Neuronal stem cell (in vitro differentiated cells): ENCODE data around the gene CHD6.
A peak's percentile ranks its signal among the peaks of the same experiment; 100 is the strongest.

Source experiments
- DNase-seq: peaks from one replicate; pipeline ENCODE4 v3.0.0-alpha.2; 2013; ENCODE audit warnings: low spot score
- H2AFZ ChIP-seq: one replicate; pipeline ENCODE4 v1.6.1; 2013; ENCODE audit warnings: mild to moderate bottlenecking, low read length, inconsistent platforms
- H2AK5ac ChIP-seq: 2 replicates; pipeline ENCODE4 v1.6.1; 2013; ENCODE audit warnings: low read depth, mild to moderate bottlenecking, inconsistent platforms, low read length, moderate library complexity, mixed read lengths
- H2BK120ac ChIP-seq: 2 replicates; pipeline ENCODE4 v1.6.1; 2013; ENCODE audit warnings: low read depth, mild to moderate bottlenecking, inconsistent platforms, low read length, moderate library complexity, mixed read lengths
- H2BK12ac ChIP-seq: one replicate; pipeline ENCODE4 v1.6.1; 2013; ENCODE audit warnings: low read length, inconsistent platforms
- H2BK15ac ChIP-seq: 2 replicates; pipeline ENCODE4 v1.6.1; 2013; ENCODE audit warnings: mild to moderate bottlenecking, low read length, inconsistent platforms, mixed read lengths
- H2BK5ac ChIP-seq: one replicate; pipeline ENCODE4 v1.6.1; 2013; ENCODE audit warnings: inconsistent platforms, mild to moderate bottlenecking, low read length, moderate library complexity
- H3K14ac ChIP-seq: one replicate; pipeline ENCODE4 v1.6.1; 2013; ENCODE audit warnings: low read length, inconsistent platforms
- H3K18ac ChIP-seq: 2 replicates; pipeline ENCODE4 v1.6.1; 2013; ENCODE audit warnings: low read length, inconsistent platforms
- H3K23ac ChIP-seq: 2 replicates; pipeline ENCODE4 v1.6.1; 2013; ENCODE audit warnings: low read depth, mild to moderate bottlenecking, mixed read lengths, low read length, inconsistent platforms; ENCODE audit not compliant: poor library complexity
- H3K27ac ChIP-seq: replicated peaks from 3 replicates; pipeline ENCODE4 v1.5.1; 2013; ENCODE audit warnings: low read length, inconsistent platforms
- H3K27me3 ChIP-seq, 3 experiments: 2 replicates each; pipeline ENCODE4 v1.6.1; 2013; ENCODE audit warnings: low read length in 3 of 3, mild to moderate bottlenecking in 2 of 3, inconsistent platforms in 1 of 3, low read depth in 1 of 3, mixed read lengths in 1 of 3, moderate library complexity in 1 of 3; ENCODE audit not compliant: control insufficient read depth in 3 of 3, insufficient read depth in 3 of 3
- H3K36me3 ChIP-seq, 2 donors: replicated peaks in 1 of 2; 2 replicates each; pipeline ENCODE4 v1.6.1; 2013; ENCODE audit warnings: low read length in 2 of 2; ENCODE audit not compliant: control insufficient read depth in 2 of 2, insufficient read depth in 2 of 2
- H3K4ac ChIP-seq: 2 replicates; pipeline ENCODE4 v1.6.1; 2013; ENCODE audit warnings: inconsistent platforms, mild to moderate bottlenecking, low read length, moderate library complexity
- H3K4me1 ChIP-seq, 2 donors: 1 replicate in 1 of 2; 2 replicates in 1 of 2; pipeline ENCODE4 v1.6.1; 2013; ENCODE audit warnings: low read length in 2 of 2, low read depth in 1 of 2; ENCODE audit not compliant: control insufficient read depth in 2 of 2, insufficient read depth in 1 of 2
- H3K4me2 ChIP-seq: one replicate; pipeline ENCODE4 v1.6.1; 2013; ENCODE audit warnings: mild to moderate bottlenecking, low read length, inconsistent platforms; ENCODE audit not compliant: insufficient read depth, poor library complexity, severe bottlenecking
- H3K4me3 ChIP-seq, 2 donors: 2 replicates each; pipeline ENCODE4 v1.5.1; 2013; ENCODE audit warnings: low read length in 2 of 2, mild to moderate bottlenecking in 2 of 2, inconsistent platforms in 1 of 2, moderate library complexity in 1 of 2
- H3K79me1 ChIP-seq: one replicate; pipeline ENCODE4 v1.6.1; 2013; ENCODE audit warnings: low read depth, mild to moderate bottlenecking, inconsistent platforms, low read length, moderate library complexity
- H3K9ac ChIP-seq: one replicate; pipeline ENCODE4 v1.6.1; 2013; ENCODE audit warnings: mild to moderate bottlenecking, low read depth, low read length, inconsistent platforms; ENCODE audit not compliant: poor library complexity
- H3K9me3 ChIP-seq, 2 donors: replicated peaks in 1 of 2; 2 replicates each; pipeline versions ENCODE3 to v1.6.1; 2013; ENCODE audit warnings: low read length in 2 of 2, mild to moderate bottlenecking in 2 of 2, inconsistent platforms in 1 of 2, low read depth in 1 of 2, mixed read lengths in 1 of 2, moderate library complexity in 1 of 2; ENCODE audit not compliant: control insufficient read depth in 2 of 2, insufficient read depth in 1 of 2
- H4K8ac ChIP-seq: one replicate; pipeline ENCODE4 v1.6.1; 2013; ENCODE audit warnings: low read depth, mild to moderate bottlenecking, inconsistent platforms, low read length, moderate library complexity
- H4K91ac ChIP-seq: one replicate; pipeline ENCODE4 v1.6.1; 2013; ENCODE audit warnings: low read length, low read depth, mild to moderate bottlenecking, inconsistent platforms; ENCODE audit not compliant: poor library complexity
- WGBS, 2 donors: extraction: QIAGEN DNeasy Blood & Tissue Kit; methylation state at CpG; one replicate each; pipeline ENCODE4 v1.1.7; 2013; ENCODE audit warnings: missing lambda C conversion rate in 2 of 2, mixed read lengths in 1 of 2; ENCODE audit not compliant: insufficient read length in 2 of 2, insufficient replicate concordance in 1 of 2; ENCODE audit errors: extremely low coverage in 2 of 2; 5-methylcytosine and 5-hydroxymethylcytosine counted together

The CHD6 gene

DNA sequence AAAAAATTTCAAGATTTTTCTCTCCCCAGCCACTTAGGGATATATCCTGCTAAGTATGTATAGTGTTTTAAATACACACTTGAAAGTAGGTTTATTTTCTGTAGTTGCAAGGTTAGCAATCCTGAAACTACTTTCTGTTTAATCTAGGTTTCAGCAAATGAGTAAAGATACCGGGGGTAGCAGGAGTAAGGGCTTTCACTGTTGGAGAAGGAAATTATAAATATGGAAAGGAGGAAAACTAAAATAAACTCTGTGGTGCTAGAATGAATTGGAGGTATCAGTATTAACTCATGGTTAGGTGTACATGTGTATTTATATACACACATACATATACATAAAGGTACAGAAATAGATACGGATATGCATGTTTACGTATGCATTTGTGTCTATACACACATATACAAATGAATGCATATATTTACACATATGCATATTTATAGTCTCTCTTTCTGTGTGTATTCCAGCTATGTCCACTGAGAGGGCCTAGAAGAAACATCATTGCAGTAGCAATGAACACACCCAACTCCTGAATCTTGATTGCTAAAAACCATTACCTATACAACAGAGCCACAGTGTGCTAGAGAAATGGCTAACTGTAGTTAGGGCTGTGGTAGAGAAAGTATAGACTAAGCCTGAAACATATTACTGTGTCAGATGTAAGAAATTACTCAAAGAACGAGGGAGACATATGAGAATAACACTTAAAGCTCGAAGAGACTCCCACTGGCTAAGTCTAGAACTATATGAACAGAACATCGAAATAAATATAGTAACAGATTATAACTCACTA is 155.6 kb downstream of the CHD6 start:
- Histone ChIP-seq H2AFZ (no peak overlapping the region), H4K8ac (no peak overlapping the region), H3K9ac (no peak overlapping the region), H3K4me1 (no peaks in the 10 kb centered on the region), H2BK5ac (no peak overlapping the region), H3K27me3 (no peaks in the 10 kb centered on the region), H2BK15ac (no peak overlapping the region), H3K18ac (no peak overlapping the region), H3K4ac (no peak overlapping the region), H3K14ac (no peak overlapping the region), H3K23ac (no peak overlapping the region), H4K91ac (no peak overlapping the region), H2AK5ac (no peak overlapping the region), H3K4me2 (no peak overlapping the region), H3K27ac (no peak overlapping the region), H3K4me3 (no peak overlapping the region), H3K79me1 (no peaks in the 10 kb centered on the region), H2BK12ac (no peak overlapping the region), H3K36me3 (peaks cover 14 to 70% of the 10 kb centered on the region in 2 donors), H2BK120ac (no peak overlapping the region), H3K9me3 (peaks cover 10 to 18% of the 10 kb centered on the region in 2 donors)
- no peak for DNase-seq
- WGBS, 2 donors = no CpG with 5 or more reads among the region's 6 CpGs

DNA sequence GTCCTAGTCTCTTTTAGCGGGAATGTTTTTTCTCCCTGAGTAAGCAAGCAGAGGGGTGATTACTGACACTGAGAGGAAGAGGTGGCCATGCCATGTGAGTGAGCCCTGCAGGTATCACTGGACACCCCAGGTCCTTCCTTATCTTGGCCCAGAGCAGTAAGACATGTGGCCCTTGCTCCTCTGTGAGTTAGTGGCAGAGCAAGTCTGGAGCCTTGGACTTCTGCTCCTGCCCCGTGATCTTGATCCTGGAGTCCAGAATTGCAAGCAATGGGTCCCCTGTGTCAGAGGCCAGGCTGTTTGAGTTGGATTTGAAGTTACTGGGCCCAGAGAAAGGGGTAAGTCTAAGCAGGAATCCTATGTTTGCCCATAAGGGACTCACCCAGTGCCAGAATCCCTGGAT is 159.4 kb downstream of the CHD6 start:
- Histone ChIP-seq H2AK5ac (no peak overlapping the region), H2BK120ac (no peak overlapping the region), H3K4ac (no peak overlapping the region), H4K8ac (no peak overlapping the region), H3K4me2 (no peak overlapping the region), H3K18ac (no peak overlapping the region), H2BK15ac (no peak overlapping the region), H3K23ac (no peak overlapping the region), H3K4me1 (no peaks in the 10 kb centered on the region), H3K14ac (no peak overlapping the region), H3K79me1 (no peaks in the 10 kb centered on the region), H2AFZ (no peak overlapping the region), H4K91ac (no peak overlapping the region), H3K27me3 (no peaks in the 10 kb centered on the region), H2BK5ac (no peak overlapping the region), H3K9me3 (peaks cover 6 to 14% of the 10 kb centered on the region in 2 donors), H3K4me3 (no peak overlapping the region), H2BK12ac (no peak overlapping the region), H3K36me3 (peaks cover 27 to 82% of the 10 kb centered on the region in 2 donors), H3K27ac (no peak overlapping the region), H3K9ac (no peak overlapping the region)
- WGBS, 2 donors = no CpG with 5 or more reads among the region's 2 CpGs
- DNase-seq = no peak

DNA sequence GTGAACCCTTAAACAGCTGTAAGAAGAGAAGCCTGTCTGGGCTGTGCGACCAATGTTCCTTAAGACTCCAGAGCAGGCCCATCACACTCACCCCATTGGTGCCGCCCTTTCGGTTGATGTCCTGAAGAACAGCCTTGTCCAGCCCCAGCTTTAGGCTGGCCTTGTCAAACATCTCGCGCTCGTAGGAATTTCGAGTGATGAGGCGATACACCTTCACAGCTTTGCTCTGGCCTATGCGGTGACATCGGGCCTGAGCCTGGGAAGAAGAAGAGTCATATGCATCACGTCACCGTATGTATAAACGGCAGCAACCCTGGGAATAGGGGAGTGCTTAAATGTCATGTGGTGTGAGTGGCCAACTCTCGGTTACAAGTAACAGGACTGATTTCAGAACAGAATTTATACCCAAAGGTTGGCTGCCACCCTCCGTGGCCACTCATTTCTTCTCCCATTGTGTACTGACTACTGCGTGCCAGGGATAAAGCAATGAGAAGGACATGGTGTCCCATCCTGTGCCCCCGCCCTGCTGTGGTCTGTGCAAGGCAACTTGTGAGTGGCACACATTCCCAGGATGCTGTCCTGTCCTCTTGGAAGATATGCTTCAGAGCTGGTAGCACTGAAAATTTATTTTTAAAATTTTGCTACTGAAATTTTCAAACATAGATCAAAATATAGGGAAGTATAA is 160.9 kb downstream of the CHD6 start:
- no peaks in the 10 kb centered on the region for H3K79me1 ChIP-seq
- peak overlapping the region; percentile 24 for H3K9ac ChIP-seq
- no peak overlapping the region for H3K14ac ChIP-seq
- peaks cover 39 to 84% of the 10 kb centered on the region in 2 donors for H3K36me3 ChIP-seq
- H3K27me3 ChIP-seq = no peaks in the 10 kb centered on the region
- no peaks in the 10 kb centered on the region for H3K4me1 ChIP-seq
- no peak overlapping the region for H4K91ac ChIP-seq
- WGBS, 2 donors = no CpG with 5 or more reads among the region's 17 CpGs
- no peak overlapping the region for H2BK12ac ChIP-seq
- no peak overlapping the region for H3K18ac ChIP-seq
- peak overlapping the region in 1 of 2 donors; percentile 15 for H3K4me3 ChIP-seq
- peaks cover 6 to 14% of the 10 kb centered on the region in 2 donors for H3K9me3 ChIP-seq
- H2BK5ac ChIP-seq = no peak overlapping the region
- H2BK15ac ChIP-seq = no peak overlapping the region
- no peak overlapping the region for H2BK120ac ChIP-seq
- no peak overlapping the region for H3K4me2 ChIP-seq
- peak overlapping the region; percentile 34 for H3K23ac ChIP-seq
- H4K8ac ChIP-seq = no peak overlapping the region
- no peak overlapping the region for H2AFZ ChIP-seq
- no peak overlapping the region for H2AK5ac ChIP-seq
- H3K27ac ChIP-seq = no peak overlapping the region
- no peak for DNase-seq
- H3K4ac ChIP-seq = no peak overlapping the region

DNA sequence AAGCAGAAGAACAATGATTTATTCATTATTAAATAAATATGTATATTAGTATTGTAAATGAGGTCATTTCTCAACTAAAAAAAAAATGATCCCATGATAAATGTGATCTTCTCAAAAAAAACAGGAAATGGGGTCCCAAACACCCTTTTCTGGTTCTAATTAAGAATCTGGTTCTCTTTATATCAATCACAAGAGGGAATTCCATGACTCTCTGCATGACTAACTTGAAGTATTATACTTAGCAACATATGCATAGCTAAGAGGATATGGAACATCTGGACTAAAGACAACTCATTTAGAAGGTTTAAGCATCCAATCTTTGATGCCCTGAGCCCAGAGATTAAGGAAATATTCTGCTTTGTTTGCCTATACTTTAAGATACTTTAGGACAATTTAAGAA is 161.8 kb downstream of the CHD6 start:
- DNase-seq = no peak
- H3K36me3 ChIP-seq = peaks cover 49 to 84% of the 10 kb centered on the region in 2 donors

More for the DNA sequence above, 161.8 kb downstream of the CHD6 start:
- Histone ChIP-seq H4K91ac (no peak overlapping the region), H3K23ac (no peak overlapping the region), H3K4me1 (no peaks in the 10 kb centered on the region), H3K4ac (no peak overlapping the region), H2BK15ac (no peak overlapping the region), H3K79me1 (no peaks in the 10 kb centered on the region), H3K27ac (no peak overlapping the region), H2AK5ac (no peak overlapping the region), H2BK120ac (no peak overlapping the region), H3K14ac (no peak overlapping the region), H3K9me3 (peaks cover 2 to 9% of the 10 kb centered on the region in 2 donors), H3K9ac (no peak overlapping the region), H3K18ac (no peak overlapping the region), H3K4me3 (no peak overlapping the region), H2AFZ (no peak overlapping the region), H2BK12ac (no peak overlapping the region), H2BK5ac (no peak overlapping the region), H4K8ac (no peak overlapping the region), H3K27me3 (no peaks in the 10 kb centered on the region), H3K4me2 (no peak overlapping the region)
